GM06990 (cell line): ENCODE measurements around the gene B4GALNT1.

Experiments used
- DNase-seq: peaks from one replicate; pipeline ENCODE4 v3.0.0-alpha.2; 2011; ENCODE audit not compliant: insufficient read length; ENCODE audit errors: extremely low read depth
- H3K27me3 ChIP-seq: replicated peaks from 2 replicates; pipeline ENCODE4 v1.6.0; 2011; ENCODE audit warnings: low read length; ENCODE audit not compliant: control insufficient read depth, insufficient read depth
- H3K36me3 ChIP-seq: 2 replicates; pipeline ENCODE4 v1.5.1; 2011; ENCODE audit warnings: low read length; ENCODE audit not compliant: control insufficient read depth, insufficient read depth
- H3K4me3 ChIP-seq: replicated peaks from 2 replicates; pipeline ENCODE4 v1.5.1; 2011; ENCODE audit warnings: low read depth, mild to moderate bottlenecking, control low read depth, low read length
- TF ChIP-seq, protein P1 (sequence below): IDR thresholded peaks from 2 replicates; pipeline ENCODE4 v1.5.1; 2011; ENCODE audit warnings: low read length, control low read depth, mild to moderate bottlenecking, inconsistent platforms; ENCODE audit not compliant: insufficient read depth, poor library complexity, severe bottlenecking

B4GALNT1 gene

DNA sequence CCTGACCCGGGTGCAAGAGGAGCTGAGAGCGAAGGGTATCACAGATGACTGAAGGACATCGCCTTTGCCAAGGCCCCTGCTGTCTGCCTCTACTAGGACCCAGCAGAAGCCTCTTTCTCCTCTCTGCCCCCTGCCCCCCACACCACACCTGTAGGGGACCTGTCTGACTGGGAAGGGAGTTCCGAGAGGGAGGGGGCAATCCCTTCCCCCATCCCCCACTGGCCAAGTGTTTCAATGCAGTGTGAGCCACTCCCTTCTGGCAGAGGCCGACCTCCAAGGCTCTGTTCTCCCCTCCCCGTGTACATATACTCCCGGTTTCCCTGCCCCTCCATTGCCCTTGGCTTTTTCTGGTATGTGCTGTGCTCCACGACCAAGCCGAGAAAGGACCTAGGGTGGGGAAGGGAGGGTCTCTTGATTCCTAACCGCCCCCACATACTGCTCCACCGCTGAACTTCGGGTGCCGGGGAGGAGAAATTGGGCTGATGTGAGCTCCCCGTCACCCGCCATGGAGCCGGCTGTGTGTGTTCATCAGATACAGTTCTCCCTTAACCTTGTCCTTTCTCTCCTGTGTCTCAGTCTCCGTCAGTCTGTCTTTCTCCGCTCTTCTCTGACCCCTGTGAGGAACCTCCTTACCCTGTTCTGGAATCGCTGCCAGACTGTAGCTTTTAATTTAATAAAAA, 23.8 kb downstream of the B4GALNT1 start:
- Histone ChIP-seq H3K4me3 (no peak overlapping the region), H3K36me3 (peaks cover 4% of the 10 kb centered on the region), H3K27me3 (no peaks in the 10 kb centered on the region)
- TF ChIP-seq, protein P1, sequence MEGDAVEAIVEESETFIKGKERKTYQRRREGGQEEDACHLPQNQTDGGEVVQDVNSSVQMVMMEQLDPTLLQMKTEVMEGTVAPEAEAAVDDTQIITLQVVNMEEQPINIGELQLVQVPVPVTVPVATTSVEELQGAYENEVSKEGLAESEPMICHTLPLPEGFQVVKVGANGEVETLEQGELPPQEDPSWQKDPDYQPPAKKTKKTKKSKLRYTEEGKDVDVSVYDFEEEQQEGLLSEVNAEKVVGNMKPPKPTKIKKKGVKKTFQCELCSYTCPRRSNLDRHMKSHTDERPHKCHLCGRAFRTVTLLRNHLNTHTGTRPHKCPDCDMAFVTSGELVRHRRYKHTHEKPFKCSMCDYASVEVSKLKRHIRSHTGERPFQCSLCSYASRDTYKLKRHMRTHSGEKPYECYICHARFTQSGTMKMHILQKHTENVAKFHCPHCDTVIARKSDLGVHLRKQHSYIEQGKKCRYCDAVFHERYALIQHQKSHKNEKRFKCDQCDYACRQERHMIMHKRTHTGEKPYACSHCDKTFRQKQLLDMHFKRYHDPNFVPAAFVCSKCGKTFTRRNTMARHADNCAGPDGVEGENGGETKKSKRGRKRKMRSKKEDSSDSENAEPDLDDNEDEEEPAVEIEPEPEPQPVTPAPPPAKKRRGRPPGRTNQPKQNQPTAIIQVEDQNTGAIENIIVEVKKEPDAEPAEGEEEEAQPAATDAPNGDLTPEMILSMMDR = no peak
- no peak for DNase-seq

DNA sequence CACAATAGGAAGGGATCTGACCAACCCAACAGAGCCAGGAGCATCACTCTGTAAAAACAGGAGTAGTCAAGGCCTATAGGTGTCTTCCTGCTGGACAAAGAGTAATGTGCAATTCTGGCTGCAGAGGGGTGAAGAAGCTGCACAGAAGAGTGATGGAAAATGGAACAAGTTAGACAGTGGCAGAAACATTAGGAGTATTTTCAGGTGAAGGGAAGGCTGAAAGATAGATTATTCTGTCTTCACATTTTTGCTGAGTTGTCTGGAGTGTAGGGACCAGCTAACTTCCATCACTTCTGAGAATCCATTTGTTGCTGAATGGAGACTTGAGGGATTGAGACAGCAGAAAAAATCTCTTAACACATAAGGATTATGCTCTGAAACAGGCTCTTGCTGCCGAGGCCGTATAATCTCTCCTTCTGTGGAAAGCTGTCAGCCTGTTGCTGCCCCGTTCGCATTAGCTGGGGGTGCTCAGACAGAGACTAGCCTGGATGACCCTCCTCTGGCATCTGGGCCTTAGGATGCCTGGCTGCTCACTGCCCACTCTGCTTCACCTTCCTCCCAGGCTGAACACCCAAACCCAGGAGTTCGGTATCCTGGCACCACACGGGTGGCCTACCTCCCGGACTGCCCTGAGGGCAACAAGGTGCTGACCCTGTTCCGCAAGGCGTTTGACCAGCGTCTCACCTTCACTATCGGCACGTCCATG, 24.9 kb downstream of the B4GALNT1 start:
- no peaks in the 10 kb centered on the region for H3K27me3 ChIP-seq
- TF ChIP-seq, protein P1 = no peak
- H3K36me3 ChIP-seq = peaks cover 4% of the 10 kb centered on the region
- no peak overlapping the region for H3K4me3 ChIP-seq
- DNase-seq = no peak

DNA sequence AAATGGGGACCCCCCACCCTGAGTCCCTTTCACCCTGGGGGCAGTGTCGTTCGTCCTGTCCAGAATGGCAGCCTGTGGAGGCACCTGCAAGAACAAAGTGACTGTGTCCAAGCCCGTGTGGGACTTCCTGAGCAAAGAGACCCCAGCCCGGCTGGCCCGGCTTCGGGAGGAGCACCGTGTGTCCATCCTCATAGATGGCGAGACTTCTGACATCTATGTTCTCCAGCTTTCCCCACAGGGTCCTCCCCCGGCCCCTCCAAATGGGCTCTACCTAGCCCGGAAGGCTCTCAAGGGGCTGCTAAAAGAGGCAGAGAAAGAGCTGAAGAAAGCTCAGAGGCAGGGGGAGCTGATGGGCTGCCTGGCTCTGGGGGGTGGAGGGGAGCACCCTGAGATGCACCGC, 26.2 kb downstream of the B4GALNT1 start:
- no peak overlapping the region for H3K4me3 ChIP-seq
- no peaks in the 10 kb centered on the region for H3K27me3 ChIP-seq
- peaks cover 6% of the 10 kb centered on the region for H3K36me3 ChIP-seq
- no peak for DNase-seq
- TF ChIP-seq, protein P1 = no peak

GRCh38 chr12:57606399-57606798, 26.6 kb downstream of the B4GALNT1 start:
- Histone ChIP-seq H3K4me3 (no peak overlapping the region), H3K36me3 (peaks cover 7% of the 10 kb centered on the region), H3K27me3 (no peaks in the 10 kb centered on the region)
- TF ChIP-seq, protein P1 = no peak
- no peak for DNase-seq

- DNase-seq = no peak
- H3K36me3 ChIP-seq = peaks cover 8% of the 10 kb centered on the region
- H3K4me3 ChIP-seq = no peak overlapping the region
- TF ChIP-seq, protein P1 = no peak
- no peaks in the 10 kb centered on the region for H3K27me3 ChIP-seq
Observed at GRCh38 chr12:57605811-57606311, 27.1 kb downstream of the B4GALNT1 start.
